ENCODE measurements around the gene CYP27B1.

- TF ChIP-seq POLR2AphosphoS5 (IDR thresholded peaks at IDR 0.05; ENCODE audit: low read depth, low read length), result no peak
- no peak for TF ChIP-seq POLR2A (IDR thresholded peaks at IDR 0.05; ENCODE audit: low read depth, low read length)
Observed at GRCh38 chr12:57783861-57784260, 17.0 kb upstream of the CYP27B1 start.
